HepG2 (cell line): ENCODE measurements around the gene PIK3CA. TPM values are rescaled to one million over a fixed set of nuclear protein-coding genes. Genes with fewer than 3 reads are reported as not detected.

ENCODE experiments used
- LCORL ChIP-seq, 2 experiments: fragments of 450-650 bp in 1 of 2; sonication (generic) in 1 of 2; formaldehyde crosslinking in 1 of 2; IDR thresholded peaks; 2 replicates each; pipeline versions ENCODE4 v1.5.0 to v1.6.1; 2017 to 2020; ENCODE audit warnings: antibody characterized with exemption in 1 of 2, missing genetic modification reagents in 1 of 2
- MXI1 ChIP-seq: IDR thresholded peaks from 3 replicates; pipeline ENCODE4 v1.6.1; 2012; ENCODE audit warnings: low read depth, low read length, inconsistent platforms, borderline replicate concordance
- NPAS2 ChIP-seq: sonication (generic); formaldehyde crosslinking; IDR thresholded peaks from 2 replicates; pipeline ENCODE4 v1.8.0; 2022; ENCODE audit warnings: mild to moderate bottlenecking, missing genetic modification reagents, borderline replicate concordance
- RARA ChIP-seq: IDR thresholded peaks from 2 replicates; pipeline ENCODE4 v1.6.1; 2016; ENCODE audit warnings: missing genetic modification reagents, missing compliant biosample characterization
- RARG ChIP-seq: sonication (generic); formaldehyde crosslinking; IDR thresholded peaks from 2 replicates; pipeline ENCODE4 v1.4.0; 2020; ENCODE audit warnings: low read depth, mild to moderate bottlenecking, missing genetic modification reagents
- RNF2 ChIP-seq: fragments of 450-650 bp; conservative IDR thresholded peaks from 2 replicates; pipeline ENCODE4 v1.6.1; 2016; ENCODE audit warnings: low read depth
- SPEN ChIP-seq: sonication (generic); formaldehyde crosslinking; IDR thresholded peaks from 2 replicates; pipeline ENCODE4 v1.5.1; 2020; ENCODE audit warnings: low read depth, mild to moderate bottlenecking, missing genetic modification reagents
- ZEB1 ChIP-seq: IDR thresholded peaks from 2 replicates; pipeline ENCODE4 v1.6.1; 2012; ENCODE audit warnings: mild to moderate bottlenecking, low read depth, inconsistent platforms; ENCODE audit not compliant: insufficient replicate concordance
- ZNF234 ChIP-seq: sonication (generic); formaldehyde crosslinking; conservative IDR thresholded peaks from 2 replicates; pipeline ENCODE4 v1.5.1; 2020; ENCODE audit warnings: mild to moderate bottlenecking, missing genetic modification reagents
- polyA plus RNA-seq, 8 experiments: library from polyadenylated mRNA; depleted of rRNA in 3 of 8; stranded (reverse) in 7 of 8; unstranded in 1 of 8; fragments of >200 nt; fragmentation: Illumina TruSeq in 4 of 8; extraction: Trizol in 4 of 8; gene quantifications; 2 replicates each; pipeline versions ENCODE4 v1.2.1 to v1.2.3, GENCODE V29; 2011 to 2016; ENCODE audit warnings: low read depth in 4 of 8, missing spikeins in 1 of 8, mixed read lengths in 1 of 8; ENCODE audit not compliant: insufficient read depth in 1 of 8
- total RNA-seq, 5 experiments: library from RNA; depleted of rRNA; stranded (reverse); fragments of >200 nt; fragmentation: Illumina TruSeq; extraction: Trizol; gene quantifications; 2 replicates each; pipeline ENCODE4 v1.2.3, GENCODE V29; 2016; ENCODE audit warnings: low read depth in 1 of 5
- TF ChIP-seq, protein P1 (sequence below): IDR thresholded peaks from 2 replicates; pipeline ENCODE4 v1.6.1; 2018; ENCODE audit warnings: missing genetic modification reagents
- TF ChIP-seq, protein P2 (sequence below): sonication (generic); formaldehyde crosslinking; IDR thresholded peaks from 2 replicates; pipeline ENCODE4 v1.5.0; 2020; ENCODE audit warnings: mild to moderate bottlenecking, missing genetic modification reagents, borderline replicate concordance
- TF ChIP-seq, protein P3 (sequence below), 2 experiments: sonication (generic) in 1 of 2; formaldehyde crosslinking in 1 of 2; IDR thresholded peaks; 2 replicates each; pipeline versions ENCODE4 v1.4.0 to v1.6.1; 2016 to 2020; ENCODE audit warnings: borderline replicate concordance in 1 of 2, low read depth in 1 of 2, mild to moderate bottlenecking in 1 of 2, missing genetic modification reagents in 1 of 2
- TF ChIP-seq, protein P4 (sequence below): IDR thresholded peaks from 2 replicates; pipeline ENCODE4 v1.6.1; 2018; ENCODE audit warnings: missing genetic modification reagents, mild to moderate bottlenecking, missing compliant biosample characterization

PIK3CA gene
- total and polyA plus RNA-seq, 2 of the 13 experiments (the other 11 are each of a cell fraction or from before 2014, with no cell fraction given), result 5.7 to 11.4 TPM

DNA sequence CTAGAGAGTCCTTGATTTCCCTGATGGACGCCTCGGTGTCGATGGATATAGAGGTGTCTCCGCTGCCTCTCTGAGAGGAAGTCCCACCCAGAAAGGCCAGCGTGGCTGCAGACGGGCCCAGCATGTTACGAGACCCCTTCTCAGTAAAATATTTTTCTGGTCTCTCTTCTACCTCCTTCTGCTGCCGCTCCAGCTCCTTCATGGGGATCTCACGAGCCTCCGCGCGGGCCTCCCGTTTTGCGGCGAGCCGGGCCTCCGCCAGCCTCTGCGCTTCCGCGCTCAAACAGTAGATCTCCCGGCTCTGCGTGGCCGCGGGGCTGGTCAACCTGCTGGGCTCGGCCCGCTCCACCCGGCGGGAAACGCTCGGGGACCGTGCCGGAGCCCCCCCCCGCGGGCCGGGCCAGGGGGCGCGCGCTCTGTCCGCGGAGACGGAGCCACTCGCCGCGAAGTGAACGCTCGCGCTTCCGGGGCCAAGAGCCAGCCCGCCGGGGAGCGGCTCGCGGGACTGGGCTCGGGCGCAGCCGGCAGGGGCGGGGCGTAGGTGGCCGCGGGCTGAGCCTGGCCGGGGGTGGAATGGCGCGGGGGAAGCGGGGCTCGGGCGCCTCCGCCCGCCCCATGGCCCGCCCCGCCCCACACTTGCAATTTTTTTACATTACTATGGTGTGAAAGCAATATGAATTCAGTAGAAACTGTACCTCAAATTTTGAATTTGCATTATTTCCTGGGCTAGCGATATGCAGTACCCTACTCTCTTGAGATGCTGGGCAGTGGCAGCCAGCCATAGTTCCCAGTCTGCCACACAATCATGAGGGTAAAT lies 113.0 kb downstream of the PIK3CA start (continued):
- TF ChIP-seq, protein P1, sequence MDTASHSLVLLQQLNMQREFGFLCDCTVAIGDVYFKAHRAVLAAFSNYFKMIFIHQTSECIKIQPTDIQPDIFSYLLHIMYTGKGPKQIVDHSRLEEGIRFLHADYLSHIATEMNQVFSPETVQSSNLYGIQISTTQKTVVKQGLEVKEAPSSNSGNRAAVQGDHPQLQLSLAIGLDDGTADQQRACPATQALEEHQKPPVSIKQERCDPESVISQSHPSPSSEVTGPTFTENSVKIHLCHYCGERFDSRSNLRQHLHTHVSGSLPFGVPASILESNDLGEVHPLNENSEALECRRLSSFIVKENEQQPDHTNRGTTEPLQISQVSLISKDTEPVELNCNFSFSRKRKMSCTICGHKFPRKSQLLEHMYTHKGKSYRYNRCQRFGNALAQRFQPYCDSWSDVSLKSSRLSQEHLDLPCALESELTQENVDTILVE (CRISPR knock-in tag), result no peak
- TF ChIP-seq ZNF234 (CRISPR knock-in tag) (no peak), RNF2 (no peak), RARG (CRISPR knock-in tag) (no peak), LCORL (IDR thresholded peaks at IDR 0.05) (no peak), LCORL (CRISPR knock-in tag; IDR thresholded peaks at IDR 0.05) (no peak), NPAS2 (no peak), RARA (CRISPR knock-in tag) (no peak), SPEN (CRISPR knock-in tag) (peak; percentile 54), MXI1 (peak; percentile 20; the same call in 1 of the 3 replicates), ZEB1 (no peak)
- TF ChIP-seq, protein P2, sequence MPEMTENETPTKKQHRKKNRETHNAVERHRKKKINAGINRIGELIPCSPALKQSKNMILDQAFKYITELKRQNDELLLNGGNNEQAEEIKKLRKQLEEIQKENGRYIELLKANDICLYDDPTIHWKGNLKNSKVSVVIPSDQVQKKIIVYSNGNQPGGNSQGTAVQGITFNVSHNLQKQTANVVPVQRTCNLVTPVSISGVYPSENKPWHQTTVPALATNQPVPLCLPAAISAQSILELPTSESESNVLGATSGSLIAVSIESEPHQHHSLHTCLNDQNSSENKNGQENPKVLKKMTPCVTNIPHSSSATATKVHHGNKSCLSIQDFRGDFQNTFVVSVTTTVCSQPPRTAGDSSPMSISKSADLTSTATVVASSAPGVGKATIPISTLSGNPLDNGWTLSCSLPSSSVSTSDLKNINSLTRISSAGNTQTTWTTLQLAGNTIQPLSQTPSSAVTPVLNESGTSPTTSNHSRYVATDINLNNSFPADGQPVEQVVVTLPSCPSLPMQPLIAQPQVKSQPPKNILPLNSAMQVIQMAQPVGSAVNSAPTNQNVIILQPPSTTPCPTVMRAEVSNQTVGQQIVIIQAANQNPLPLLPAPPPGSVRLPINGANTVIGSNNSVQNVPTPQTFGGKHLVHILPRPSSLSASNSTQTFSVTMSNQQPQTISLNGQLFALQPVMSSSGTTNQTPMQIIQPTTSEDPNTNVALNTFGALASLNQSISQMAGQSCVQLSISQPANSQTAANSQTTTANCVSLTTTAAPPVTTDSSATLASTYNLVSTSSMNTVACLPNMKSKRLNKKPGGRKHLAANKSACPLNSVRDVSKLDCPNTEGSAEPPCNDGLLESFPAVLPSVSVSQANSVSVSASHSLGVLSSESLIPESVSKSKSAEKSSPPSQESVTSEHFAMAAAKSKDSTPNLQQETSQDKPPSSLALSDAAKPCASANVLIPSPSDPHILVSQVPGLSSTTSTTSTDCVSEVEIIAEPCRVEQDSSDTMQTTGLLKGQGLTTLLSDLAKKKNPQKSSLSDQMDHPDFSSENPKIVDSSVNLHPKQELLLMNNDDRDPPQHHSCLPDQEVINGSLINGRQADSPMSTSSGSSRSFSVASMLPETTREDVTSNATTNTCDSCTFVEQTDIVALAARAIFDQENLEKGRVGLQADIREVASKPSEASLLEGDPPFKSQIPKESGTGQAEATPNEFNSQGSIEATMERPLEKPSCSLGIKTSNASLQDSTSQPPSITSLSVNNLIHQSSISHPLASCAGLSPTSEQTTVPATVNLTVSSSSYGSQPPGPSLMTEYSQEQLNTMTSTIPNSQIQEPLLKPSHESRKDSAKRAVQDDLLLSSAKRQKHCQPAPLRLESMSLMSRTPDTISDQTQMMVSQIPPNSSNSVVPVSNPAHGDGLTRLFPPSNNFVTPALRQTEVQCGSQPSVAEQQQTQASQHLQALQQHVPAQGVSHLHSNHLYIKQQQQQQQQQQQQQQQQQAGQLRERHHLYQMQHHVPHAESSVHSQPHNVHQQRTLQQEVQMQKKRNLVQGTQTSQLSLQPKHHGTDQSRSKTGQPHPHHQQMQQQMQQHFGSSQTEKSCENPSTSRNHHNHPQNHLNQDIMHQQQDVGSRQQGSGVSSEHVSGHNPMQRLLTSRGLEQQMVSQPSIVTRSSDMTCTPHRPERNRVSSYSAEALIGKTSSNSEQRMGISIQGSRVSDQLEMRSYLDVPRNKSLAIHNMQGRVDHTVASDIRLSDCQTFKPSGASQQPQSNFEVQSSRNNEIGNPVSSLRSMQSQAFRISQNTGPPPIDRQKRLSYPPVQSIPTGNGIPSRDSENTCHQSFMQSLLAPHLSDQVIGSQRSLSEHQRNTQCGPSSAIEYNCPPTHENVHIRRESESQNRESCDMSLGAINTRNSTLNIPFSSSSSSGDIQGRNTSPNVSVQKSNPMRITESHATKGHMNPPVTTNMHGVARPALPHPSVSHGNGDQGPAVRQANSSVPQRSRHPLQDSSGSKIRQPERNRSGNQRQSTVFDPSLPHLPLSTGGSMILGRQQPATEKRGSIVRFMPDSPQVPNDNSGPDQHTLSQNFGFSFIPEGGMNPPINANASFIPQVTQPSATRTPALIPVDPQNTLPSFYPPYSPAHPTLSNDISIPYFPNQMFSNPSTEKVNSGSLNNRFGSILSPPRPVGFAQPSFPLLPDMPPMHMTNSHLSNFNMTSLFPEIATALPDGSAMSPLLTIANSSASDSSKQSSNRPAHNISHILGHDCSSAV (CRISPR knock-in tag), result no peak
- TF ChIP-seq, protein P3, sequence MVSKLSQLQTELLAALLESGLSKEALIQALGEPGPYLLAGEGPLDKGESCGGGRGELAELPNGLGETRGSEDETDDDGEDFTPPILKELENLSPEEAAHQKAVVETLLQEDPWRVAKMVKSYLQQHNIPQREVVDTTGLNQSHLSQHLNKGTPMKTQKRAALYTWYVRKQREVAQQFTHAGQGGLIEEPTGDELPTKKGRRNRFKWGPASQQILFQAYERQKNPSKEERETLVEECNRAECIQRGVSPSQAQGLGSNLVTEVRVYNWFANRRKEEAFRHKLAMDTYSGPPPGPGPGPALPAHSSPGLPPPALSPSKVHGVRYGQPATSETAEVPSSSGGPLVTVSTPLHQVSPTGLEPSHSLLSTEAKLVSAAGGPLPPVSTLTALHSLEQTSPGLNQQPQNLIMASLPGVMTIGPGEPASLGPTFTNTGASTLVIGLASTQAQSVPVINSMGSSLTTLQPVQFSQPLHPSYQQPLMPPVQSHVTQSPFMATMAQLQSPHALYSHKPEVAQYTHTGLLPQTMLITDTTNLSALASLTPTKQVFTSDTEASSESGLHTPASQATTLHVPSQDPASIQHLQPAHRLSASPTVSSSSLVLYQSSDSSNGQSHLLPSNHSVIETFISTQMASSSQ (IDR thresholded peaks at IDR 0.05; ENCODE audit: low read depth), result no peak
- TF ChIP-seq, protein P3 (CRISPR knock-in tag; IDR thresholded peaks at IDR 0.05; ENCODE audit: borderline replicate concordance), result no peak
- TF ChIP-seq, protein P4, sequence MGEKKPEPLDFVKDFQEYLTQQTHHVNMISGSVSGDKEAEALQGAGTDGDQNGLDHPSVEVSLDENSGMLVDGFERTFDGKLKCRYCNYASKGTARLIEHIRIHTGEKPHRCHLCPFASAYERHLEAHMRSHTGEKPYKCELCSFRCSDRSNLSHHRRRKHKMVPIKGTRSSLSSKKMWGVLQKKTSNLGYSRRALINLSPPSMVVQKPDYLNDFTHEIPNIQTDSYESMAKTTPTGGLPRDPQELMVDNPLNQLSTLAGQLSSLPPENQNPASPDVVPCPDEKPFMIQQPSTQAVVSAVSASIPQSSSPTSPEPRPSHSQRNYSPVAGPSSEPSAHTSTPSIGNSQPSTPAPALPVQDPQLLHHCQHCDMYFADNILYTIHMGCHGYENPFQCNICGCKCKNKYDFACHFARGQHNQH (CRISPR knock-in tag), result no peak
